CD4-positive, alpha-beta T cell (primary cell): Measurements from ENCODE around the gene LRRC26. TPM values are rescaled to one million over a fixed set of nuclear protein-coding genes. Genes with fewer than 3 reads are reported as not detected.
A peak's percentile ranks its signal among the peaks of the same experiment; 100 is the strongest.

ENCODE experiments used
- ATAC-seq: fragments of 200-7000 bp; cut with Tn5 transposase; one replicate; pipeline ENCODE4 v1.10.0; 2022; ENCODE audit warnings: mild to moderate bottlenecking; ENCODE audit not compliant: poor library complexity
- CTCF ChIA-PET: fragments of 350-600 bp; sonication (Branson Sonifier 250); formaldehyde crosslinking; loops from one replicate; lab custom pipeline; 2021; ENCODE audit warnings: antibody characterized with exemption, inconsistent platforms; lab: Charles Lee
- POLR2A ChIA-PET: fragments of 350-600 bp; sonication (Branson Sonifier 250); formaldehyde crosslinking; loops from one replicate; lab custom pipeline; 2021; ENCODE audit warnings: antibody characterized with exemption, inconsistent platforms; lab: Charles Lee
- DNase-seq, 14 experiments: peaks; one replicate each; pipeline ENCODE4 v3.0.0-alpha.2; 2013 to 2020; ENCODE audit warnings: mixed read lengths in 2 of 14
- H3K27ac ChIP-seq, 2 donors: one replicate each; pipeline versions ENCODE4 v1.5.1 to v1.7.0; 2013; ENCODE audit warnings: low read length in 2 of 2, low read depth in 1 of 2, mild to moderate bottlenecking in 1 of 2
- H3K27me3 ChIP-seq, 2 experiments: 1 replicate in 1 of 2; 2 replicates in 1 of 2; pipeline versions ENCODE4 v1.6.1 to v1.7.0; 2013; ENCODE audit warnings: low read length in 2 of 2, control low read depth in 1 of 2, mild to moderate bottlenecking in 1 of 2, moderate library complexity in 1 of 2; ENCODE audit not compliant: insufficient read depth in 2 of 2, control insufficient read depth in 1 of 2
- H3K36me3 ChIP-seq: one replicate; pipeline ENCODE4 v1.6.1; 2013; ENCODE audit warnings: low read length, control low read depth; ENCODE audit not compliant: insufficient read depth
- H3K4me1 ChIP-seq: one replicate; pipeline ENCODE4 v1.6.1; 2013; ENCODE audit warnings: low read length, control low read depth; ENCODE audit not compliant: insufficient read depth
- H3K4me3 ChIP-seq: one replicate; pipeline ENCODE4 v1.5.1; 2013; ENCODE audit warnings: mild to moderate bottlenecking, low read length, moderate library complexity
- H3K9me3 ChIP-seq, 2 experiments: 1 replicate in 1 of 2; 2 replicates in 1 of 2; pipeline versions ENCODE4 v1.6.1 to v1.7.0; 2013; ENCODE audit warnings: low read length in 2 of 2, mild to moderate bottlenecking in 2 of 2, control low read depth in 1 of 2, moderate library complexity in 1 of 2; ENCODE audit not compliant: control insufficient read depth in 1 of 2, insufficient read depth in 1 of 2
- H3K27ac Mint-ChIP-seq: one replicate; pipeline ENCODE4 v1.8.0; 2020; ENCODE audit warnings: mixed read lengths
- H3K27me3 Mint-ChIP-seq: one replicate; pipeline ENCODE4 v1.8.0; 2021; ENCODE audit warnings: mixed read lengths
- H3K36me3 Mint-ChIP-seq: one replicate; pipeline ENCODE4 v1.8.0; 2021; ENCODE audit warnings: low read depth, mixed read lengths
- H3K4me1 Mint-ChIP-seq: one replicate; pipeline ENCODE4 v1.8.0; 2021; ENCODE audit warnings: low read depth, mixed read lengths
- H3K4me3 Mint-ChIP-seq: one replicate; pipeline ENCODE4 v1.8.0; 2020; ENCODE audit warnings: mild to moderate bottlenecking, mixed read lengths
- H3K9me3 Mint-ChIP-seq: one replicate; pipeline ENCODE4 v1.8.0; 2020; ENCODE audit warnings: mixed read lengths
- CTCF ChIP-seq: fragments of 200-600 bp; IDR thresholded peaks from one replicate; pipeline ENCODE4 v1.8.0; 2022; ENCODE audit warnings: antibody characterized with exemption, mild to moderate bottlenecking
- intact Hi-C, 2 experiments: fragments of 100-400 bp; cut with DNase I in 1 of 2; cut with micrococcal nuclease in 1 of 2; formaldehyde crosslinking; loops; one replicate each; pipeline versions ENCODE4 v1.15.1 to v1.9.0; 2023 to 2025; cut with DNase I, micrococcal nuclease
- total RNA-seq, 174 experiments: library from RNA in 2 of 174; stranded (reverse) in 2 of 174; gene quantifications; one replicate each; pipeline ENCODE4 v1.2.3 and lab custom pipeline; 2021 to 2026

Gene LRRC26
- total RNA-seq, 2 experiments from 2014 or later, result not detected

DNA sequence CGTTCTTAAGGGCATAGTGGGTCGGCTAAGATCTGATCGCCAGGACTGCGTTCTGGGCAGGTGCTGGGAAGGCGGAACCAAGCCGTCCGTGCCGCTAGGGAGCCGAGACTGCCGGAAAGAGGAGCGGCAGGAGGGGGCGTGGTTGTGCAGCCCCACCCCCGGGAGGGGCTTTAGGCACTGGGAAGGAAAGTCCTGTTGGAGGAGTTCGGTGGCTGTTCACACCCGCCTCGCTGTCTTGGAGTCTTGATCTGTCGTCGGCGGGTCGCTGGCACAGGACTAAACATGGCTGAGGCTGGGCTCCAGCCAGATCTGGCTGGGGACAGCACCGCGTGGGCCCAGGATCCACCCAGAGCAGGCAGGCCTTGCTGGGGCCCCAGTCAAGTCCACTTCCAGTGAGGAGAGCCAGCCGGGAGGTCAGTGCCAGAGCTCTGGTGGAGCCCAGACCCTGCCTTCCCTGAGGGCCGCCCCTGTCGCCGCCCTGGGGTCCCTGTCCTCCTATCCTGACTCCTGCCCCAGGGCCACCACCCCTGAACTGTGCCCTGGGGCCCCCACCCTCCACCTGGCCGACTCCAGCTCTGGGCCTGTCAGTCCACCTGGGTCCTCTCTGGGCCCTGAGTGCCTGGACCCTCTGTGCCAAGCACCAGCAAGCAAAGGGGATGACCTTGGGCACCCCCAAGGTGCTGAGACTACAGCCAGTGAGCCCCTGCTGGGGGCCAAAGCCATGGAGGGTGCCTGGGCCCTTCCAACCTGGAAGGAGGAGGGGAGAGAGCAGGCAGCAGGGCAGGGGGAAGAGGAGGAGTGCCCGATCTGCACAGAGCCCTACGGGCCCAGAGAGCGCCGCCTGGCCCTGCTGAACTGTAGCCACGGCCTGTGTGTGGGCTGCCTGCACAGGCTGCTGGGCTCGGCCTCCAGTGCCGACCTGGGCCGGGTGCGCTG is 47.7 kb upstream of the LRRC26 start:
- DNase-seq, result peak in 1 of 14 experiments; percentile 32
- ChIA-PET POLR2A (no interaction called here), CTCF (no interaction called here)
- H3K4me1 Mint-ChIP-seq, result no peaks in the 10 kb centered on the region
- ATAC-seq, result no peak
- H3K27ac ChIP-seq, result no peak overlapping the region
- H3K9me3 Mint-ChIP-seq, result no peaks in the 10 kb centered on the region
- H3K36me3 ChIP-seq, result peaks cover 6% of the 10 kb centered on the region
- no peaks in the 10 kb centered on the region for H3K36me3 Mint-ChIP-seq
- no peaks in the 10 kb centered on the region for H3K27me3 ChIP-seq
- no peaks in the 10 kb centered on the region for H3K27me3 Mint-ChIP-seq
- peak overlapping the region; percentile 30 for H3K4me3 Mint-ChIP-seq
- no peak for TF ChIP-seq CTCF
- H3K27ac Mint-ChIP-seq, result no peak overlapping the region
- no peaks in the 10 kb centered on the region for H3K9me3 ChIP-seq
- no peak overlapping the region for H3K4me3 ChIP-seq
- intact Hi-C loops, result no loop called here
- H3K4me1 ChIP-seq, result peaks cover 8% of the 10 kb centered on the region

DNA sequence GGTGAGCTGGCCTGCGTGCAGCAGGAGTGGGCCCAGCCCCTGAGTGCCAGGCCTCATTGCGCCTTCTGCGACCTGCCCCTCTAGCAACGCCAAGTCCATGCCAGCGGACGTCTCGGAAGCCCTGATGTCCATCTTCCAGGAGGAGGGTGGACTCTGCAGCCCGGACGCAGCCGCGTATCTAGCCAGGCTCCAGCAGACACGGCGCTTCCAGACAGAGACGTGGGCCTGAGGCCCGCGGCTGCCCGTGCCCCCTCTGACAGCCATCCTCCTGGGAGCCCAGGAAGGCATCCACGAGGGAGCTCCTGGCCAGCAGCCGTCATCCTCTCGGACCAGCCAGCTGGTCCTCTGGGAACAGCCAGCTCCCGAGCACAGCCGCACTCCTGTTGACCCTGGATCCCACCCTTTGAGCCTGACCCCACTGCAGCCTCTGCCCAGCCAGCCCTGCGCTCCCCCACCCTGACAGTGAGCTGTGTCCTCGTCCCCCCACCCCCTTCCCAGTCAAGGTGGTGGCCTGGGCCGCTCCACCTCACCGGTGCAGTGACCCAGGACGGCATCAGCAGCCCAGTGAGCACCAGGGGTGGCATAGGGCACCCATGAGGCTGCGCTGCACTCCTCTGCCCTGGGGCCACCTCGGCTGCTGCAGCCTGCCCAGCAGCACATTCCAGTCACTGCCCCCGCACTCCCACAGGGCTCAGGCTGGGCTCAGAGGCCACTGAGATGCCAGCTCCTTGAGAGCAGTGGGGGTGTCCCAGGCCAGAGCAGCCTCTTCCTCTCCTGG is 46.5 kb upstream of the LRRC26 start:
- Mint-ChIP-seq H3K27ac (no peak overlapping the region), H3K4me1 (no peaks in the 10 kb centered on the region), H3K9me3 (no peaks in the 10 kb centered on the region), H3K4me3 (no peak overlapping the region), H3K27me3 (no peaks in the 10 kb centered on the region), H3K36me3 (no peaks in the 10 kb centered on the region)
- Histone ChIP-seq H3K4me1 (peaks cover under 1% of the 10 kb centered on the region), H3K27ac (no peak overlapping the region), H3K4me3 (no peak overlapping the region), H3K9me3 (no peaks in the 10 kb centered on the region), H3K27me3 (no peaks in the 10 kb centered on the region), H3K36me3 (peaks cover 6% of the 10 kb centered on the region)
- POLR2A ChIA-PET, result interaction anchor here (1.0 kb wide), 1 partner anchor 12 kb away, joined by 3 read pairs; no protein-coding TSS in a partner anchor
- ATAC-seq (no peak), DNase-seq (no peak)
- CTCF ChIA-PET, result no interaction called here
- no peak for TF ChIP-seq CTCF
- intact Hi-C loops, result no loop called here

- Histone ChIP-seq H3K4me1 (no peaks in the 10 kb centered on the region), H3K4me3 (no peak overlapping the region), H3K27me3 (no peaks in the 10 kb centered on the region), H3K9me3 (no peaks in the 10 kb centered on the region), H3K27ac (no peak overlapping the region), H3K36me3 (peaks cover 6% of the 10 kb centered on the region)
- no peak for ATAC-seq
- Mint-ChIP-seq H3K4me3 (no peak overlapping the region), H3K4me1 (no peaks in the 10 kb centered on the region), H3K27ac (no peak overlapping the region), H3K9me3 (no peaks in the 10 kb centered on the region), H3K36me3 (no peaks in the 10 kb centered on the region), H3K27me3 (no peaks in the 10 kb centered on the region)
- no peak for DNase-seq
- intact Hi-C loops, result no loop called here
- CTCF ChIA-PET, result no interaction called here
- POLR2A ChIA-PET, result interaction anchor here (1.0 kb wide), 2 partner anchors 7 to 11 kb away, joined by 3 read pairs; no protein-coding TSS in a partner anchor
- TF ChIP-seq CTCF, result no peak
Measured at GRCh38 chr9:137215196-137215986, 45.5 kb upstream of the LRRC26 start.
